ENCODE data around the gene SGPP1.
A peak's percentile ranks its signal among the peaks of the same experiment; 100 is the strongest.

Gene SGPP1

GRCh38 chr14:63727736-63728728, at the start of gene SGPP1:
TSS of gene SGPP1 (minus strand) at chr14:63728065. CDS start at chr14:63727944, 121 bp downstream.
- TF ChIP-seq CTCF (IDR thresholded peaks at IDR 0.05; ENCODE audit: insufficient read depth, low read depth, low read length, missing control alignments), result peak; percentile 23
- H3K4me3 ChIP-seq (ENCODE audit: low read length), result peak within 1 kb of the TSS; percentile 94
- DNase-seq (ENCODE audit: low read depth), result peak; percentile 85

GRCh38 chr14:63777024-63777423, 49.2 kb upstream of the SGPP1 start:
- no peak for TF ChIP-seq CTCF (IDR thresholded peaks at IDR 0.05; ENCODE audit: insufficient read depth, low read depth, low read length, missing control alignments)
- peak; percentile 66 for DNase-seq (ENCODE audit: low read depth)
- H3K4me3 ChIP-seq (ENCODE audit: low read length), result no peak overlapping the region

- DNase-seq (ENCODE audit: low read depth), result peak; percentile 82
These were observed 45.6 kb upstream of the SGPP1 start for GRCh38 chr14:63773504-63773903.

GRCh38 chr14:63770187-63770807, 42.4 kb upstream of the SGPP1 start:
- no peak overlapping the region for H3K4me3 ChIP-seq (ENCODE audit: low read length)
- peak; percentile 60 for DNase-seq (ENCODE audit: low read depth)
- peak; percentile 70 for TF ChIP-seq CTCF (IDR thresholded peaks at IDR 0.05; ENCODE audit: insufficient read depth, low read depth, low read length, missing control alignments)

More at GRCh38 chr14:63773504-63773903, 45.6 kb upstream of the SGPP1 start:
- no peak for TF ChIP-seq CTCF (IDR thresholded peaks at IDR 0.05; ENCODE audit: insufficient read depth, low read depth, low read length, missing control alignments)
- no peak overlapping the region for H3K4me3 ChIP-seq (ENCODE audit: low read length)

GRCh38 chr14:63766611-63767010, 38.7 kb upstream of the SGPP1 start:
- no peak for DNase-seq (ENCODE audit: low read depth)
- TF ChIP-seq CTCF (IDR thresholded peaks at IDR 0.05; ENCODE audit: insufficient read depth, low read depth, low read length, missing control alignments), result no peak

GRCh38 chr14:63764620-63765139, 36.8 kb upstream of the SGPP1 start:
- DNase-seq (ENCODE audit: low read depth), result no peak
- no peak for TF ChIP-seq CTCF (IDR thresholded peaks at IDR 0.05; ENCODE audit: insufficient read depth, low read depth, low read length, missing control alignments)
- H3K4me3 ChIP-seq (ENCODE audit: low read length), result no peak overlapping the region

More at GRCh38 chr14:63766611-63767010, 38.7 kb upstream of the SGPP1 start:
- H3K4me3 ChIP-seq (ENCODE audit: low read length), result no peak overlapping the region
